Hepatocyte (in vitro differentiated cells): ENCODE measurements around the gene RAPGEF4.

Source experiments
- CTCF ChIP-seq: fragments of 200-600 bp; sonication (generic); IDR thresholded peaks from 2 replicates; pipeline ENCODE4 v1.5.1; 2016; ENCODE audit warnings: antibody characterized with exemption, mild to moderate bottlenecking; ENCODE audit not compliant: poor library complexity
- EZH2 ChIP-seq: fragments of 200-600 bp; sonication (generic); IDR thresholded peaks from 2 replicates; pipeline ENCODE4 v1.6.1; 2016; ENCODE audit warnings: antibody characterized with exemption, mild to moderate bottlenecking, borderline replicate concordance
- EZH2phosphoT487 ChIP-seq: fragments of 200-600 bp; sonication (generic); IDR thresholded peaks from one replicate; pipeline ENCODE4 v1.6.1; 2018; ENCODE audit warnings: antibody characterized with exemption, mild to moderate bottlenecking, low read depth, moderate library complexity; ENCODE audit not compliant: unreplicated experiment, severe bottlenecking

DNA sequence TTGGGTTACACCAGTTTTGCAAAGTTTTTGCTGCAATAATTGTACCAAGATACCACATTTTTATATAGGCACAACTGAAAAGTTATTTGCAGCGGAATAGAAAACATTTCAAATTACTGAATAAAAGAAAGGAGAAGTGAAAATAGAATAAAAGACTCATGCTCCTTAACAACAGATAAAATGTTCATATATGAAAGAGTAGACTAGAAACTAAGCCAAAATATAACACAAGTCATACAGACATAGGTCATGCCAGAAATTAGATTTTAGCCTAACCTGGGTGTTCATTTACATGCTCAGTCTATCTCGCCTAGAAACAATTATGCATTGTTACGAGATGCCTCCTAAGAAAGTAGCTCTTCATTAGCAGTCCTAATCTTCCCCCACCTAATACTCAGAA is 323.6 kb downstream of the RAPGEF4 start:
- TF ChIP-seq CTCF (no peak), EZH2 (no peak), EZH2phosphoT487 (no peak)
